Activated CD4-positive, alpha-beta T cell treated with anti-CD3 and anti-CD28 coated beads for 36 hours (primary cell): ENCODE measurements around the gene RGCC. TPM values are rescaled to one million over a fixed set of nuclear protein-coding genes. Genes with fewer than 3 reads are reported as not detected.
"Not testable (repeated sequence)": the region's sequence is repeated elsewhere in the genome, so short reads cannot be mapped to it uniquely, and the experiment has no call there.

Experiments
- ATAC-seq: fragments of 200-7000 bp; cut with Tn5 transposase; one replicate; pipeline ENCODE4 v1.10.0; 2021; ENCODE audit warnings: mild to moderate bottlenecking, moderate library complexity
- CTCF ChIA-PET: fragments of 350-600 bp; sonication (Branson Sonifier 250); formaldehyde crosslinking; loops from one replicate; lab custom pipeline; 2021; ENCODE audit warnings: antibody characterized with exemption; lab: Charles Lee
- POLR2A ChIA-PET: fragments of 350-600 bp; sonication (Branson Sonifier 250); formaldehyde crosslinking; loops from one replicate; lab custom pipeline; 2021; ENCODE audit warnings: antibody characterized with exemption, inconsistent platforms; lab: Charles Lee
- DNase-seq: peaks from one replicate; pipeline ENCODE4 v3.0.0-alpha.2; 2020
- H3K27ac Mint-ChIP-seq: one replicate; pipeline ENCODE4 v1.8.0; 2021; ENCODE audit warnings: mixed read lengths
- H3K27me3 Mint-ChIP-seq: one replicate; pipeline ENCODE4 v1.8.0; 2021; ENCODE audit warnings: mixed read lengths
- H3K36me3 Mint-ChIP-seq: one replicate; pipeline ENCODE4 v1.8.0; 2021; ENCODE audit warnings: low read depth, mixed read lengths
- H3K4me1 Mint-ChIP-seq: one replicate; pipeline ENCODE4 v1.8.0; 2021; ENCODE audit warnings: mixed read lengths
- H3K4me3 Mint-ChIP-seq: one replicate; pipeline ENCODE4 v1.8.0; 2021; ENCODE audit warnings: mild to moderate bottlenecking, moderate library complexity, mixed read lengths
- H3K9me3 Mint-ChIP-seq: one replicate; pipeline ENCODE4 v1.8.0; 2021; ENCODE audit warnings: low read depth, mixed read lengths
- intact Hi-C, 2 experiments: fragments of 100-400 bp; cut with DNase I in 1 of 2; cut with micrococcal nuclease in 1 of 2; formaldehyde crosslinking; loops; one replicate each; pipeline versions ENCODE4 v1.14.2 to v1.15.1; 2022 to 2024; cut with DNase I, micrococcal nuclease
- total RNA-seq, 2 experiments: library from RNA; stranded (reverse); gene quantifications; one replicate each; pipeline ENCODE4 v1.2.3, GENCODE V29; 2021

Gene RGCC
- total RNA-seq, 2 experiments from 2014 or later: 134 to 146 TPM

DNA sequence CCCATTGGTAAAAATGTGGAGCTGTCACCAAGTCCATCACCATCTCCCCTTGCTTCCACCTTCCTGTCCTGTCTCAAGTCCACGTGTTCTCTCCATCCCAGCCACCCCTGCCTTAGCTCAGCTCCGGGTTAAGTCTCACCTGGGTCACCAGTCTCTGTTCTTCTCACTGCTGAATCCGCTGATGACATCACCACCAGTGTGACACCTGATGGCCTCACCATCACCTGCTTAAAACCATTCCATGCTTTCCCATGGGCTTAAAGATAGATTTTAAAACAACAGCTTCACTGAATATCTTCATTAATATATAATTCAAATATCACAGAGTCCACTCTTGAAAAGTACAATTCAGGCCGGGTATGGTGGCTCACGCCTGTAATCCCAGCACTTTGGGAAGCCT is 42.1 kb downstream of the RGCC start:
- ATAC-seq (no peak), DNase-seq (no peak)
- ChIA-PET CTCF (interaction anchor here (0.5 to 3.6 kb wide), 7 partner anchors 29 to 455 kb away, joined by 3 to 22 read pairs (median 5); no protein-coding TSS in a partner anchor), POLR2A (interaction anchor here (1.0 to 1.1 kb wide), 2 partner anchors 41 to 54 kb away, joined by 4 read pairs; no protein-coding TSS in a partner anchor)
- H3K36me3 Mint-ChIP-seq: peaks cover 10% of the 10 kb centered on the region
- H3K4me3 Mint-ChIP-seq: no peak overlapping the region
- H3K9me3 Mint-ChIP-seq: peaks cover 12% of the 10 kb centered on the region
- no peaks in the 10 kb centered on the region for H3K27me3 Mint-ChIP-seq
- H3K4me1 Mint-ChIP-seq: peaks cover 80% of the 10 kb centered on the region
- intact Hi-C loops: loop anchor here in 1 of 2 experiments (5.0 to 10.0 kb wide), 2 partner anchors 415 to 998 kb away; no protein-coding TSS in a partner anchor
- peak overlapping the region; percentile 70 for H3K27ac Mint-ChIP-seq

DNA sequence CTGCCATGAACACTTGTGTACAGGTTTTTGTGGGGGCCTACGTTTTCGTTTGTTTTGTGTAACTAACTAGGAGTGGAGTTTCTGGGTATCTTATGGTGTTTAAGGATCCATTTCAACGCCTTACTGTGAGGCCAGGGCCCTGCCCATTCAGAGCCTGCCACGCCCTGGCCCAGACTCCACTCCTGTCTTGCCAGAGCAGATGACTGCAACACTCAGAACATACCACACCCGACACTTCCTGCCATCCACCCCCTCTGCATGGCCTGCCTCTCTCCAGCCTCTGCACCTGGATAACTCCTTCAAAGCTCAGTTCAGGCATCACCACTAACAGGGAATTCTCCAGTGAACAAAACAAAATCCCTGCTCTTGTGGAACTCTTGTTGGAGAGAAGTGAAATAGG is 43.2 kb downstream of the RGCC start:
- Mint-ChIP-seq H3K27me3 (no peaks in the 10 kb centered on the region), H3K4me1 (peaks cover 73% of the 10 kb centered on the region), H3K36me3 (peaks cover 7% of the 10 kb centered on the region), H3K9me3 (peaks cover 19% of the 10 kb centered on the region), H3K4me3 (no peak overlapping the region), H3K27ac (no peak overlapping the region)
- ChIA-PET POLR2A (no interaction called here), CTCF (interaction anchor here (3.0 kb wide), 1 partner anchor 41 kb away, joined by 10 read pairs; no protein-coding TSS in a partner anchor)
- intact Hi-C loops: no loop called here
- peak; percentile 75 for ATAC-seq
- DNase-seq: peak; percentile 66

DNA sequence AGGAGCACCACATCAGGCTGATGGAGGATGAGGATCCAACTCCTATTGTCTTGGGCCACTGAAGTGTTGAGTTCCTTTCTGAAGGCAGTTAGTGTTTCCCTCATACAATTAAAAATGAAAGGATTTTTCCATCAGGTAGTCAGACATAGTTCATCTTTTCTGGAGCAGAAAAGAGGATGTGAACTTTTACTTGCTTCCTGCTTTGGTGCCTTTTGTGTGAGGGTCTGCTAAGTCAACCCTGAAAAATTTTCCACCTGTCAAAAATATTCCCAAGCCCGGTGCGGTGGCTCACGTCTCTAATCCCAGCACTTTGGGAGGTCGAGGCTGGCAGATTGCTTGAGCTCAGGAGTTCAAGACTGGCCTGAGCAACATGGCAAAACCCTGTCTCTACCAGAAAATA is 43.9 kb downstream of the RGCC start:
- Mint-ChIP-seq H3K36me3 (peaks cover 7% of the 10 kb centered on the region), H3K4me3 (no peak overlapping the region), H3K27ac (peak overlapping the region; percentile 16), H3K27me3 (no peaks in the 10 kb centered on the region), H3K9me3 (peaks cover 19% of the 10 kb centered on the region), H3K4me1 (peaks cover 71% of the 10 kb centered on the region)
- ChIA-PET POLR2A (no interaction called here), CTCF (interaction anchor here (3.0 kb wide), 1 partner anchor 42 kb away, joined by 10 read pairs; no protein-coding TSS in a partner anchor)
- DNase-seq: no peak
- ATAC-seq: no peak
- intact Hi-C loops: no loop called here

DNA sequence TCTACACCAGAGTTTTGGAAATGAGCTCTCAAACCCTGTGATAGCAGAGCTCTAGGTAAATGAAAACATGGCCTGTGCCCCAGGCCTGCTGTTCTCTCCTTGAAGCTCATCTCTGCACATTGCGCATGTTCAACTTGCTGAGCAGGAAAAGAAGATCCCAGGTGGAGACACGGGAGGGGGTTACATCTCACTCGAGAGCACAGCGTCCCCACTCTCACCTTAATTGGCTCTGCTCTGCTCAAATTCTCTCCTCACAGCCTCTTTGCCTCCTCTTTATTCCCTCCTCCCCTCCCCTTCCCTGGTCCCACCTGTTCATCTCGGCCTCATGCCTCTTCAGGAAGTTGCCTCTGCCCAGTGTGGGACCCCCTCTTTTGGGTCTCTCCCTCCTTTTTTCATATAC is 44.7 kb downstream of the RGCC start:
- H3K27ac Mint-ChIP-seq: peak overlapping the region; percentile 56

DNA sequence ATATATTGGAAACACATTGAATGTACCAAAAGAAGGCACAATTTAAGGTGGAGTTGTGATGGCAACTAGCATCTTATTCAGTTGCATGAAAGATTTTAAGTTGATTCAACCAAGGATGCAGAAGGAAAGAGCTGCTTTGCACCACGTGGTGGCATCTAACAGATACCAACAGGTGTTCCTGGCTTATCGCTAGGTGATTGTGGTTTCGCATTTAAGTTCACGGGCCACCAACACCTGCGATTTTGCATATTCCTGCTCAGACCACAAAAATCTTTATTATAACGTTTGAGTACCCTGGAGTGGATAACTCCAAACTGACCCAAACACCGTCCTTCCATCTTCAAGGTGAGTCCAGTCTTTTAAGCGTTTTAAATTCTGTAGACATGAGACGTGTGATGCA is 45.3 kb downstream of the RGCC start:
- Mint-ChIP-seq H3K27ac (peak overlapping the region; percentile 56), H3K4me1 (peaks cover 57% of the 10 kb centered on the region), H3K4me3 (no peak overlapping the region), H3K9me3 (peaks cover 19% of the 10 kb centered on the region), H3K27me3 (no peaks in the 10 kb centered on the region), H3K36me3 (peaks cover 5% of the 10 kb centered on the region)
- POLR2A ChIA-PET: interaction anchor here (0.8 kb wide), 1 partner anchor 39 kb away, joined by 3 read pairs; no protein-coding TSS in a partner anchor
- ATAC-seq: no peak
- intact Hi-C loops: no loop called here
- CTCF ChIA-PET: no interaction called here
- DNase-seq: peak; percentile 27

More for the DNA sequence above, 44.7 kb downstream of the RGCC start:
- DNase-seq: no peak
- Mint-ChIP-seq H3K9me3 (peaks cover 19% of the 10 kb centered on the region), H3K4me1 (peaks cover 63% of the 10 kb centered on the region), H3K27me3 (no peaks in the 10 kb centered on the region), H3K4me3 (no peak overlapping the region), H3K36me3 (peaks cover 7% of the 10 kb centered on the region)
- ChIA-PET POLR2A (no interaction called here), CTCF (interaction anchor here (3.0 kb wide), 1 partner anchor 43 kb away, joined by 10 read pairs; no protein-coding TSS in a partner anchor)
- no peak for ATAC-seq
- intact Hi-C loops: no loop called here

DNA sequence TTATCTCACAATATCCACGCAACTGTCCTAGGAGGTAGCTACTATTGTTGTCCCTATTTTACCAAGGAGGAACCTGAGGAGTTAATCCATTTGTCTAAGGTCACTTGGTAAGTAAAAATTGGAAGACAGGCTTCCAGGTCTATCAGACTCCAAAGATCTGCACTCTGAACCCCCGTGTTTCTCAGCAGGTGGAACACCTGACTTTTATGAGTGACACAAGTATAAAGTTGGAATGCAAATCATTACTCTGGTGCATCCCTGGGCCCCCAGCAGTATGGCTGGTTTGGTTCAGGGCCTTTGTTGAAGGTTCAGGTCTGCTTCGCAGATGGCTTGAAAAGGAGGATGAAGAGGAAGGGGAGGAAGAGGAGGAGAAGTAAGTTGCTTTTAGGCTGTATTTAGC is 46.0 kb downstream of the RGCC start:
- Mint-ChIP-seq H3K4me1 (peaks cover 50% of the 10 kb centered on the region), H3K27me3 (no peaks in the 10 kb centered on the region)

DNA sequence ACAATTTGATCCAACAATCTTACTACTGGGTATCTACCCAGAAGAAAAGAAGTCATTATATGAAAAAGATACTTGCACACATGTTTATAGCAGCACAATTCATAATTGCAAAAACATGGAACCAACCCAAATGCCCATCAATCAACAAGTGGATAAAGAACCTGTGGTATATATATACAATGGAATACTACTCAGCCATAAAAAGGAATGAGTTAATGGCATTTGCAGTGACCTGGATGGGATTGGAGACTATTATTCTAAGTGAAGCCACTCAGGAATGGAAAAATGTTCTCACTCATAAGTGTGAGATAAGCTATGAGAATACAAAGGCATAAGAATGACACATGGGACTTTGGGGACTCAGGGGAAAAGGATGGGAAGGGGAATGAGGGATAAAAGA is 47.3 kb downstream of the RGCC start:
- CTCF ChIA-PET: interaction anchor here (1.5 kb wide), 1 partner anchor 55 kb away, joined by 5 read pairs; no protein-coding TSS in a partner anchor
- peaks cover 19% of the 10 kb centered on the region for H3K9me3 Mint-ChIP-seq
- DNase-seq, H3K4me3 Mint-ChIP-seq, ATAC-seq, POLR2A ChIA-PET, H3K27me3 Mint-ChIP-seq, H3K36me3 Mint-ChIP-seq, H3K27ac Mint-ChIP-seq, intact Hi-C loops: not testable (repeated sequence)
- H3K4me1 Mint-ChIP-seq: peaks cover 40% of the 10 kb centered on the region

More for the DNA sequence above, 46.0 kb downstream of the RGCC start:
- Mint-ChIP-seq H3K36me3 (peaks cover 5% of the 10 kb centered on the region), H3K27ac (no peak overlapping the region), H3K9me3 (peaks cover 19% of the 10 kb centered on the region), H3K4me3 (no peak overlapping the region)
- ChIA-PET POLR2A (no interaction called here), CTCF (no interaction called here)
- intact Hi-C loops: no loop called here
- ATAC-seq (no peak), DNase-seq (no peak)

DNA sequence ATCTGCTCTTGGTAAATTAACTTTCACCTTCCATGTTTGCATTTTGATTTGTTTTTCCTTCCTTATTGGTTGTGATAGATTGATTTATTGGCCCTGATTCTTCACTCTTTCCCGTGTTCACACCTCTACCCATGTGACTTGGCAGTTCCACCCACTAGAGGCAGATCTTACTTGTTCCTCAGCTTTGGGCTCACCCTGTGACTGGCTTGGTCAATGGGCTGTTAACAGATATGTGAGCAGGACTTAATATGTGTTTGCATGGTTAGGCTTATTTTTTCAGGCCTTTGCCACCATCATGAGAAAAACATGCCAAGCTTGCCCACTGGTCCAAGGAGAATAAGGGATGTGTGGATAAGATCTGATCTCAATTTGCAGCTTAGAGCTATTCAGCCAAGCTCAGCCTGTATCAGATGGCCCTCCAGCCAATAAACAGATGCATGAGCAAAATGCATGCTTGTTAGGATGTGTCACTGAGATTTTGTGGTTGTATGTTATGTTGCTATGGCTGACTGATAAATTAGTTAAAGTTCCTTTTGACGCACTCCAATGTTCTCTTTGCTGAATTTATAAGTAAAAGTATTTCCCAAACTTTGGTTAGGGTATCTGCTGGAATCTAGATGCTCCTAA is 48.0 kb downstream of the RGCC start:
- Mint-ChIP-seq H3K9me3 (peaks cover 19% of the 10 kb centered on the region), H3K4me1 (peaks cover 33% of the 10 kb centered on the region), H3K36me3 (peaks cover 5% of the 10 kb centered on the region), H3K27ac (no peak overlapping the region), H3K27me3 (no peaks in the 10 kb centered on the region), H3K4me3 (no peak overlapping the region)
- intact Hi-C loops: no loop called here
- ChIA-PET CTCF (interaction anchor here (1.5 kb wide), 1 partner anchor 54 kb away, joined by 5 read pairs; no protein-coding TSS in a partner anchor), POLR2A (no interaction called here)
- no peak for DNase-seq
- ATAC-seq: no peak

DNA sequence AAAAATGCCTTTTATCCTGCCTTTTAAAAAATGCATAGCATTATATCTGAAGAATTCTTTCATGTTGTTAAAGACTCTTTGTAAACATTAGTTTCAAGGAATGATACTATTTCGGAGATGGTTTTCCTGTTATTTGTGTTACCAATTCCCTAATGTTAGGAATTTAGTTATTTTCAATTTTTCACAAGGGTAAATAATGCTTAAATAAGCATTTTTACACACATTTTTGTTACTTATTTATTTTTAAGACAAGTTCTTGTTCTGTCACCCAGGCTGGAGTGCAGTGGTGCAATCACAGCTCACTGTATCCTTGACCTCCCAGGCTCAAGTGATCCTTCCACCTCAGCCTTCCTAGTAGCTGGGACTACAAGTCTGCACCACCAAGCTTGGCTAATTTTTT is 49.0 kb downstream of the RGCC start:
- intact Hi-C loops: no loop called here
- ChIA-PET POLR2A (no interaction called here), CTCF (interaction anchor here (0.6 to 0.7 kb wide), 2 partner anchors 11 to 723 kb away, joined by 3 read pairs; no protein-coding TSS in a partner anchor)
- DNase-seq (no peak), ATAC-seq (no peak)
- H3K36me3 Mint-ChIP-seq: peaks cover 5% of the 10 kb centered on the region
- H3K27ac Mint-ChIP-seq: no peak overlapping the region
- no peak overlapping the region for H3K4me3 Mint-ChIP-seq
- H3K9me3 Mint-ChIP-seq: peaks cover 19% of the 10 kb centered on the region
- no peaks in the 10 kb centered on the region for H3K27me3 Mint-ChIP-seq
- H3K4me1 Mint-ChIP-seq: peaks cover 24% of the 10 kb centered on the region

DNA sequence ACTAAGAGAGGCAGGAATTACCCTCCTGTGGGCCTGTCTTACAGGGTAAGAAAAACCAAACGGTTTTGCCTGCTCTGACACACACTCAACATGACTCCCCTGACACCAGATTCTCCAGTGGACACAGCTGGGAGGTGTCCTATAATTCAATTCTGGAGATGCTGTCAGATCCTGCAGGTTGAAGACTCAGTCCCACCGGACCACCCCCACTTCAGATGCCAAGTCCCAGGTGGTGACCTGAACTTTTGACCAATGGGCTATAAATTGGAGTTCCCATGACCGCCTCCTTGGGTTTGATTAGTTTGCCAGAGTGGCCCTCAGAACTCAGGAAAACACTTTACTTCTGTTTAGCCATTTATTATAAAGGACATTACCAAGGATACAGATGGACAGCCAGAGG is 52.6 kb downstream of the RGCC start:
- Mint-ChIP-seq H3K9me3 (peaks cover 2% of the 10 kb centered on the region), H3K4me3 (no peak overlapping the region), H3K36me3 (no peaks in the 10 kb centered on the region), H3K4me1 (peaks cover 7% of the 10 kb centered on the region), H3K27ac (no peak overlapping the region), H3K27me3 (no peaks in the 10 kb centered on the region)
- DNase-seq (no peak), ATAC-seq (no peak)
- intact Hi-C loops: no loop called here
- ChIA-PET POLR2A (no interaction called here), CTCF (interaction anchor here (0.7 to 2.6 kb wide), 2 partner anchors 51 to 474 kb away, joined by 3 to 8 read pairs; no protein-coding TSS in a partner anchor)

DNA sequence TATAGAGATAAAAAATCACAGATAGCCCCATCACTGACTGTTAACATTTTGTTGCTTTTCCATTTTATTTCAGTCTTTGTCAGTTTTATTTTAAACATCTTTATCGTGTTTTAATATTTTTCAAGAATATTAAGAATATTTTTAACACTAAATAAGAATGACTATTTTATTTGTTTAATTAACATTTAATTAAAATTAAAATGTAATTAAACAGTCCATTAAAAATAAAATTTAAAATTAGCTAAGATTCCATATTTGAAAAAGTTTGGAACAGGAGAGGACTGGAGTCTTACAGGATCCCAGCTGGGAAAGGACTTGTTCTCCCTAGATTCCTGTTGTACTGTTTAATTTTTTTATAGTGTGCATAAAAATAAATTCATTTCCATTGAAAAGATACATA is 54.5 kb downstream of the RGCC start:
- no peaks in the 10 kb centered on the region for H3K27me3 Mint-ChIP-seq
- no peaks in the 10 kb centered on the region for H3K4me1 Mint-ChIP-seq
- ATAC-seq (no peak), DNase-seq (no peak)
- CTCF ChIA-PET: interaction anchor here (1.1 to 2.6 kb wide), 2 partner anchors 53 to 58 kb away, joined by 3 to 8 read pairs; no protein-coding TSS in a partner anchor
- H3K9me3 Mint-ChIP-seq: no peaks in the 10 kb centered on the region
- POLR2A ChIA-PET: no interaction called here
- no peak overlapping the region for H3K27ac Mint-ChIP-seq
- no peak overlapping the region for H3K4me3 Mint-ChIP-seq
- intact Hi-C loops: no loop called here
- H3K36me3 Mint-ChIP-seq: no peaks in the 10 kb centered on the region
